ENCODE measurements around the gene RABGAP1. TPM values are rescaled to one million over a fixed set of nuclear protein-coding genes. Genes with fewer than 3 reads are reported as not detected.

Gene RABGAP1
- total RNA-seq, 2 donors from 2014 or later = 41.9 to 49.7 TPM

DNA sequence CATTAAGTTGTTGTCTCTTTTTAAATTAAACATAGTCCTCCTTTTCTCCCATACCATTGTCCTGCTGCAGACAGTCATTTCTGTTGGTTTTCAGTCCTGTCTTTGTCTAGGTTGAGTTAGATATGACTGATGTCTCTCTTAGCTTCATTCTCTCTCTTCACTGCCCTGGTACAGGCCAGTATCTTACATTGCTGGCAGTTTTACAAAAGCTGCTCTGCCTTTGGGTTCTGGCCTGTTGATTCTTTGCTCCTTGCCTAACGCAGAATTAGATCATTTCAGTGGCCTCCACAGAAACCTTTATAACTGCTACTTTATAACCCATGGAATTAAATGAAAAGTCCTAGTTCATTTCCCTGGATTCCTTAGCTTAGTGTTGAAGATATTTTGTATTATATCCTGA lies 126.3 kb downstream of the RABGAP1 start:
- H3K27me3 ChIP-seq (ENCODE audit: control insufficient read depth, insufficient read depth, low read length, poor library complexity, severe bottlenecking) = no peaks in the 10 kb centered on the region
- Mint-ChIP-seq H3K4me3 (no peak overlapping the region), H3K4me1 (peaks cover 6% of the 10 kb centered on the region), H3K27ac (no peak overlapping the region), H3K36me3 (ENCODE audit: low read depth) (peaks cover 47% of the 10 kb centered on the region), H3K9me3 (no peaks in the 10 kb centered on the region), H3K27me3 (ENCODE audit: insufficient read depth) (peaks cover 14% of the 10 kb centered on the region)
- H3K9ac ChIP-seq (ENCODE audit: extremely low read depth, low read length, poor library complexity, severe bottlenecking) = no peak overlapping the region
- DNase-seq = no peak
- no peak overlapping the region for H3K27ac ChIP-seq (ENCODE audit: low read depth, low read length)
- H3K4me1 ChIP-seq (ENCODE audit: control insufficient read depth, insufficient read depth, low read length) = no peaks in the 10 kb centered on the region
- no peak for TF ChIP-seq CTCF (conservative IDR thresholded peaks at IDR 0.05)
- no peaks in the 10 kb centered on the region for H3K9me3 ChIP-seq (ENCODE audit: control insufficient read depth, low read length)
- WGBS, 2 experiments (ENCODE audit: insufficient coverage in 1 of 2, insufficient read length in 1 of 2) = 97 to 100% methylated on average over 1 of the region's 1 CpG
- peaks cover 61% of the 10 kb centered on the region for H3K36me3 ChIP-seq (ENCODE audit: control insufficient read depth, insufficient read depth, low read length)
- no peak overlapping the region for H3K4me3 ChIP-seq (ENCODE audit: low read length)

GRCh38 chr9:123069010-123069481 lies 128.2 kb downstream of the RABGAP1 start:
- peaks cover 47% of the 10 kb centered on the region for H3K36me3 Mint-ChIP-seq (ENCODE audit: low read depth)
- peaks cover 62% of the 10 kb centered on the region for H3K36me3 ChIP-seq (ENCODE audit: control insufficient read depth, insufficient read depth, low read length)

GRCh38 chr9:123070198-123070597 lies 129.4 kb downstream of the RABGAP1 start:
- H3K27me3 Mint-ChIP-seq (ENCODE audit: insufficient read depth) = peaks cover 23% of the 10 kb centered on the region
- Histone ChIP-seq H3K36me3 (ENCODE audit: control insufficient read depth, insufficient read depth, low read length) (peaks cover 66% of the 10 kb centered on the region), H3K27me3 (ENCODE audit: control insufficient read depth, insufficient read depth, low read length, poor library complexity, severe bottlenecking) (peaks cover 5% of the 10 kb centered on the region), H3K27ac (ENCODE audit: low read depth, low read length) (no peak overlapping the region), H3K9ac (ENCODE audit: extremely low read depth, low read length, poor library complexity, severe bottlenecking) (no peak overlapping the region), H3K4me1 (ENCODE audit: control insufficient read depth, insufficient read depth, low read length) (peaks cover 11% of the 10 kb centered on the region), H3K4me3 (ENCODE audit: low read length) (no peak overlapping the region), H3K9me3 (ENCODE audit: control insufficient read depth, low read length) (no peaks in the 10 kb centered on the region)
- no peak for TF ChIP-seq CTCF (conservative IDR thresholded peaks at IDR 0.05)
- no peaks in the 10 kb centered on the region for H3K9me3 Mint-ChIP-seq
- H3K4me3 Mint-ChIP-seq = no peak overlapping the region
- peaks cover 49% of the 10 kb centered on the region for H3K36me3 Mint-ChIP-seq (ENCODE audit: low read depth)
- peaks cover 29% of the 10 kb centered on the region for H3K4me1 Mint-ChIP-seq
- no peak for DNase-seq
- no peak overlapping the region for H3K27ac Mint-ChIP-seq

More at GRCh38 chr9:123069010-123069481, 128.2 kb downstream of the RABGAP1 start:
- Histone ChIP-seq H3K27ac (ENCODE audit: low read depth, low read length) (no peak overlapping the region), H3K4me1 (ENCODE audit: control insufficient read depth, insufficient read depth, low read length) (peaks cover 10% of the 10 kb centered on the region), H3K4me3 (ENCODE audit: low read length) (no peak overlapping the region), H3K9me3 (ENCODE audit: control insufficient read depth, low read length) (no peaks in the 10 kb centered on the region), H3K9ac (ENCODE audit: extremely low read depth, low read length, poor library complexity, severe bottlenecking) (no peak overlapping the region), H3K27me3 (ENCODE audit: control insufficient read depth, insufficient read depth, low read length, poor library complexity, severe bottlenecking) (no peaks in the 10 kb centered on the region)
- no peak for DNase-seq
- no peak overlapping the region for H3K27ac Mint-ChIP-seq
- 80 to 96% methylated on average over 1 to 3 of the region's 3 CpGs for WGBS, 2 experiments (ENCODE audit: insufficient coverage in 1 of 2, insufficient read length in 1 of 2)
- H3K9me3 Mint-ChIP-seq = no peaks in the 10 kb centered on the region
- H3K4me3 Mint-ChIP-seq = no peak overlapping the region
- H3K27me3 Mint-ChIP-seq (ENCODE audit: insufficient read depth) = peaks cover 19% of the 10 kb centered on the region
- peaks cover 23% of the 10 kb centered on the region for H3K4me1 Mint-ChIP-seq
- TF ChIP-seq CTCF (conservative IDR thresholded peaks at IDR 0.05) = no peak
